ENCODE data around the gene CAPN5.
A peak's percentile ranks its signal among the peaks of the same experiment; 100 is the strongest.

The CAPN5 gene

DNA sequence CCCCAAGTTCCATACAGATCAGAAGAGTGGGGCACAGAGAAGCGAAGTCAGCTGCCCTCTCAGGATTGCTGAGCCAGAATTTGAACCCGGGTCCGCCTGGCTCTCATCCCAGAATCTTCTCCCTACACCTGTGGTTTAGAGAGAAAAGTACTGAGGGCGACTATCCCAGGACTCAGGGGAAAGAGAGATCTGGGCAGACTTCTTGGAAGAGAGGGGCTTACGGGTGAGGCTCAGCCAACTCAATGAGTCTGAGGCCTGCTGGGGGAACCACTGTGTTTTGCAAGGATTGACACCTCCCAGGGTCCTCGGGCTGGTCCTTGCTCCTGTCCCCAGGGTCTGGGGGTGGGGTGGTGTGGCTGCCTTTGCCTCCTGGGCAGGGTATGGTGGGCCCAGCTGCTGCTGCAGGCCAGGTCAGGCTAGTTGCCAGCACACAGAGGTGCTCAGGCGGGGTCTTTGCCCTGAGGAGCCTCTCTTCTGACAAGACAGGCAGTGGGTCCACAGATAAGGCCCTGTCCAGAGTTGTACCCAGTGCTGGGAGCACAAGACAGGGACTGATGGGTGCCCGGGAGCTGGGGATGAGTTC lies 1.2 kb downstream of the CAPN5 start:
- no peak for DNase-seq

DNA sequence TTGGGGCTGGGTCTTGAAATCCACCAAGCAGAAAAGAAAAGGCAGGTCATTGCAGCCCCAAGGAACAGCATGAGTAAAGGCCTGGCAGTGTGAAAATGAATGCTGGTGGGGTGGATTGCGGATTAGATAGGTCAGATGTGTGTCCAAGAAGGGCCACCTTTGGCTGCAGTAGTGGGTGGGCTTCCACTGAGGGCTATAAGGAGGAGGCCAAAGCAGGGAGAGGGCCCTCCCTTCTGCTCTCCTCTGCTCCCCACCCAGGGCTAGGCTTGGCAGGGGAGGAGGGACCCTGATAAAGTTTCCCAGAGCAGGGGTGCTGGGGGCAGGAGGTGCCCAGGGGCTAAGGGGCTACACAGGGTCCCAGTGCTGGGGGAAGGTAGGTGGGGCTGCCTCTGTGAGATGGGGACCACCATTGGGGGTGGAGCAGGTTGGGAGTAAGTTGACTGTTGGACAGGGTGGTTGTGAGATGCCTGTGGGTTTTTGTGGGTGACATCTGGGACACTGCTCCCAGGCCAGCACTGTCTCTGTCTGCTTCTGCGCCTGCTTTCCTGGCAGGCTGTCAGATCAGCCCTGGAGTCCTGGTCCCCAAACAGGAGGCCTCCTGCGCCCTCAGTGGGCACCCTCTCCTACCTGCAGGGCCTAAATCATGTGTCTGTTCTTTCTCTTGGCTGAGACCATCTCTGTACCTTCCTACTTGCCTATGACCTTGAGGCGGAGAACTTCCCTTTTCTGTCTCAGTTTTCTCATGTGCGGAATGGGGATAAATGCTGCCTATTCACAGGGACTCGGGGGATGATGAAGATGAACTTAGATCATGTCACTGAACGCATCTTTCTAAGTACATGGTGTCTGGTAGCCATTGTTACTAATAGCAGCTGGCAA lies 1.9 kb downstream of the CAPN5 start:
- no peak for DNase-seq

DNA sequence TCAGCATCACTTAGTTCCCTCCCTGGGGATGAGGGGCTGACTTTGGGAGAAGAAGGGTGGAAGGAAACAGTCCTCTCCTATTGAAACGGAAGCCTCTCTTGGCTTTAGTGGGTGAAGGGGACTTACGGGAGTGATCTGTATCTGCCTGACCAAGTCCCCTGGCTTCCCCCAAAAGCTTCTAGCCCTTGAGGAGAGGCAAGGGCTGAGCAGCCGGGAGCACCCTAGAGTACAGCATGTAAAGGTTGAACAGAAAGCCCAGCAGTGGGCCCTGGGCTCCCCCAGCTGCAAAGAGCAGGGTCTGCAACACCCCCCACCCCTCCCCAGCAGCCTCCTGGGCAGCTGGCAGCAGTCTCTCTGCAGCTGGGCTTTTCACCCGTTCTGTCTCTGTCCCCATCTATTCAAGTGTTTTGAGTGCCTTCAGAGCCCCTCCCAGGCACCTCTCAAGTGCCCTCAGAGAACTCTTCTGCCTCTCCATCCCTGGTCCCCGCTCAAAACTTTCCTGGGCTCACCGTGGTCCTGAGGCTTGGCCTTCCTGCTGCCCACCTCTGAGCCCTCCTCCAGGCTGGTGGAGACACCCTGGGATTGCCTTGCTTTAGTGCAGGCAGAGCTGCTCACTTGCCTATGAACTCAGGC lies 2.7 kb downstream of the CAPN5 start:
- no peak for DNase-seq

DNA sequence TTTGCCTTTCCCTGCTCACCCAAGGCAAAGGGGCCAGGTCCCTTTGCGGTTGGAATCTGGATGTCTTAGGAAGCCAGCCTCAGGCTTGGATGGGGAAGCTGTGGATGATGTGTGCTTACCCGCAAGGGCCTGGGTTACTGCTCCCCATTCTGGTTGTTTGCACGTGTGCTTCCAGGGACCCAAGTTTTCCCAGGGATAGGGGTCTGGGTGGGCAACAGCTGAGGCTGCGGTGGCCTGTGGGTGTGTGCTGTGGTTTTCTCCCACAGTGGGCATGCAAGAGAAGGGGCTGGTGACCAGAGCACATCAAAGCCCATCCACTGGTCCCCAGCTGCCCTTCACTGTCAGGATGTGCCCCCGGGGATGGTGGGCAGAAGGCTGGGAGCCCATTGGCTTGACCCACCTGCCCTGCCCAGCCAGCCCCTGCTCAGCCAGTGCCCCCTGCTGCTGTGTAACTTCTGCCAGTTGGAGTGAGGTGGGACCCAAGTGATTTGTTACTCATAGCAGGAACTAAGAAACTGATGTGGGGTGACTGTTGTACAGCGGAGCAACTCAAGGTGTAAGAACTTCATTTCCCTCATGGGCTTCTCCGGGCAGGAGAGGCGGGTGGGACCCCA lies 3.3 kb downstream of the CAPN5 start:
- DNase-seq = no peak

DNA sequence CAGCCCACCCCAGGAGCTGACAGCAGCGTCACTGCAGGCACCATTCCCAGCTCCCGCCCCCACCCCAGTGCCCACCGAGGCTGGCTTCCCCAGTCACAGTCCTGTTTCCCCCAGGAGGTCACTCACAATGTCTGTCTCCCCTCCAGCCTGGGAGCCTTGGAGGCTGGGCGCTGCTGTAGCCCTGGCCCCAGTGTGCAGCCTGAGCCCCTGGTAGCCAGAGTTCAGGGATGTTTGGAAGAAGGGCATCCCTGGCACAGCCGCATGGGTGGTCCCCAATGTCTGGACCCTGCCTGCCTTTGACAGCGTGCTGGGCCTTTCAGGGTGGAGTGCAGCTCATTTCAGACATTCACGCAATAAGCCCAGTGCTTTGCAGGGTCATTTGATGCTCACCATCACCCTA lies 4.3 kb downstream of the CAPN5 start:
- no peak for DNase-seq

DNA sequence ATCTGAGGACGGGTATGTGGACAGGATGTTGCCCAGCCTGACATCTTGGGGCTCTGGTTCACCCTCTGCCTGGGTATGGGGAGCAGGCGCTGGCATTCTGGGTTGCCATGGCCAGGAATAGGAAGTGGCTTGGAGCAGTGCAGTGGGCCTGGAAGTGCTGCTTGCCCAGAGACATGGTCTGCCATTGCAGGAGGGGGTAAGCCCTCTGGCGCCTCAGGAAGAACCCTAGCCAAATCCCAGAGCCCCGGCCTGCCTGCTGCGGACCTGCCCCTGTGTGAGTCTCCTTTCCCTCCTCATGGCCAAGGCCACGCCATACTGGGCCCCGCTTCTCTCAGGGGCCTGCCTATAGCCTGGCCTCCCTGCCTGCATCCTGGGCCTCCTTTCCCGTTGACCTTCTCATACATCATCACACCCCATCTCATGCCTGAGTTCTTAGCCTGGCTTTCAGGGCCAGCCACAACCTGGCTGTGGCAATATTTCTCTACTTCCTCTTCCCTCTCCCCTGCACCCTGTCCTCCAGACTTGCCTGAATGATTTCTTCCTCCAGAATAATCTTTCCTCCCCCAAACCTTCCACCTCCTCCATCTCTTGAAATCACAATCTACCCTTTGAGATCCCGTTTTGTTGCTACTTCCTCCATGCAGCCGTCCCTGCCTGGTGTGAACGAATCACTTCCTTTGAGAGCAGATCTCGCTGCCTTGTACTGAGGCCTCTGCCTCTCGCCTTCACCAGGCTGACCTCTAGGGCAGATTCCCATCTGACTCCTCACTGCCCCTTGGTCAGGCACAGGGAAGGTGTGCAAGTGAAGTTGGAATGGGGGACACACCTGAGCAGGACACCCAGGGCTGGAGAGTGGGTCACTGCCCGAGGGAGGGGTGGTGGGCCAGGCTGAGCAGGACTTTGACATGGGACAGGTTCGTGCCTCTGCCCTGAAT lies 5.2 kb downstream of the CAPN5 start:
- peak; percentile 45 for DNase-seq

DNA sequence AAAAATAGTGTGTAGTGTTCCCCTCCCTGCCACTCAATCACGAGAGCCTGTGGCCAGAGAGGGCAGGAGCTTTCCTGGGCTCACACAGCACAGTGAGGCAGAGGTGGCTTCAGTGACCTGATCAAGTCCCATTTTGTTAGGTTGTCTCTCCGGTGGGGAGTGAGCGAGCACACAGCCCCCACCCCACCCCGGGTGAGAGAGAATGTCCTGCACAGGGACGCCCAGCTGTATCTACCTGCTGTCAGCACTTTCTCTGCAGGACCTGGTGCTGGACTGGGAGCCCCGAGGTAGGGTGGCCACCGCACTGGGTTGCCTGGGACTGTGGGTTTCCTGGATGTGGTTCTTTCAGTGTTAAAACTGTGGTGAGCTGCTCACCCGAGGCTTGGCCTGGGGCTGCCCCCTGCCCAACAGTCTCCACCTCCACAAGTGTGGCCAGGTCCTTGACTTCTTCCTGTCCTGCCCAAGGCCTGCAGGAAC lies 6.1 kb downstream of the CAPN5 start:
- DNase-seq = no peak

DNA sequence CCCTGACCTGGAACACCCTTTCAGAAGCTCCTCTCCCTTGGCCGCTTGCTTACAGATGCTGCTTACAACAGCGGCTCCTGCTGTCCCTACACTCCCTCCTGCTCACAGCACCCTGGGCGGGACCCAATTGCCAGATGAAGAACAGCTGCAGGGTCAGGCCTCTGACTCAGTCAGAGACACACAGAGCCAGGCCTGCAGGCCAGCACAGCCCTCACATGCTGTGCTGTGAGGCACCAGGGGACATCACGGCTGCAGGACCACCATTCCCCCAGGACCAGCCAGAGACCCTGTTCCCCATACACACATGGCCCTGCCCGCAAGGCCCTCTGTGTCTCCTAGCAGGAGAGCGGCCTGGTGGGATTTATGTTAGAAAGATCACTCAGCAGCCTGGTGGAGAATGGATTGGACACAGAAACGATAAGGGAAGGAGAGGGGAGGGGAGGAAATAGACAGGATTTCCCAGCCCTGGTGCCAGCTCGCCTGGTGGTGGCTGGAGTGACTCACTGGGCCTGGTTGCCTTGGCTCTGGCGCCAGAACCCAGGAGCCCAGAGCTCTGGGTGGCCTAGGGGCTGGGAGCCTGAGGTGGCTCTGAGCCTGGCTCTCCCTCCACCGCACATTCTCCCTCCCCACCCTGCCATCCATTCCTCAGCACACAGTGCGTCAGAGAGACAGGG lies 6.7 kb downstream of the CAPN5 start:
- no peak for DNase-seq

DNA sequence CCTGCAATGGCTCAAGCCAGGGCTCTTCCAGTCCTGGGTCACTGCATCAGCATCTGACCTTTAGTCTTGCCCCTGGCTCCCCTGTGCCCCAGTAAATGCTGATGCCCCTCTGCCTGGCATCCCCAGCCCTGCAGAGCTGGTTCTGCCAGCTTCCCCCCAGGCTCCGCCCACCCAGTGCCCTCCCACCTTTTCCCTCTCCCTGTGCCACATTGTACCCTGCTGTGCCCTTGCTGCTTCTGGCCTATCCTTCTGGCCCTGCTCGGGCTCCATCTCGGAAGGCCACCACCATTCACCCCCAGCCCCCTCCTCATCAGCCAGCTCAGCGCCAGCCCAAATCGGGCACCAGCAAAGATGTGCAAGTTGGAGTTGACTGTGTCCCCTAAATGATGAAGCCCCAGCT lies 7.4 kb downstream of the CAPN5 start:
- DNase-seq = no peak

DNA sequence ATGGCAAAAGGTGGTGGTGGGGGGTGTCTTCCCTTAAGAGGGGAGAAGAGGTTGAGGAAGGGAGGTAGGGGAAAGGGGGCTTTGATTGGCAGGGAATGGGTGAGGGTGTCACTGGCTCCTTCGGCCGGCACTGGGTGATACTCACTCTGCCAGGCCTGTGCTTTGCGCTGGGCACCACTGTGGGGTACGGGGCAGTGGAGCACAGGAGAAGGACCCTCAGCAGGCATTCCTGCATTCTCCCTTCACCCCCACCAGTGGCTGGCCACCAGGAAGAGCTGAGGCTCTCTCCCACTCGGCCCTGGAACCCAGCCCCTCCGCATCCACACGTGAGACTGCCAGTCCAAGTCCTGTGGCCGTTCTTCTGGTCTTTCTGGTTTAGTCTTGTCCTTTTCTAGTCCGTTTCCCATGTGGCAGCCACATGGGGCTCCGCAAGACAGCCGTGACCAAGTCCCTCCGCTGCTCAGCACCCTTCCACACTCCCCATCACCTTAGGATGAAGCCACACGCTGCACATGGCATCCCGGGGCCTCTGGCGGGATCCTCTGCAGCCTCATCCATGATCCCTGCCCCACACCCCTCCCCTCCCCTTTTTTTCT lies 8.0 kb downstream of the CAPN5 start:
- no peak for DNase-seq

DNA sequence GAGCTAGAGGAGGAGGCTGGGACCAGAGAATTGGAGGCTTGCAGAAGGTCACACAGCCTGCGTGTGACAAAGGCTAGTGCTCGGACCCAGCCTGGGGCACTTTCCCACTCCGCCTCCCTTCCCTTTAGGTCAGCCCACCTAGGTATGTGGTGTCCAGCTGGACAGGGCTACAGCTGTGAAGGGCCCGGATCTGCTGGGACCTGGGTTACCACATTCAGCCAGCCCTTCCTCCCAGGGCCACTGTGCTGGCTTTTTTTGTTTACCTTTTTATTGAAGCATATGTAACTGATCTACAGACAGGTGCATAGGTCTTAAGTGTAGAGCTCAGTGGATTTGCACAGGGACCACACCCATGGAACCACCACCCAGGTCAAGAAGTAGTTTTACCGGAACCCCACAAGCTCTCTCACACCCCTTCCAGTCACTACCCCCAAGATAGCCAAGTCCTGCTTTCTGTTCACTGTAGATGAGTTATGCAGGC lies 8.7 kb downstream of the CAPN5 start:
- no peak for DNase-seq

DNA sequence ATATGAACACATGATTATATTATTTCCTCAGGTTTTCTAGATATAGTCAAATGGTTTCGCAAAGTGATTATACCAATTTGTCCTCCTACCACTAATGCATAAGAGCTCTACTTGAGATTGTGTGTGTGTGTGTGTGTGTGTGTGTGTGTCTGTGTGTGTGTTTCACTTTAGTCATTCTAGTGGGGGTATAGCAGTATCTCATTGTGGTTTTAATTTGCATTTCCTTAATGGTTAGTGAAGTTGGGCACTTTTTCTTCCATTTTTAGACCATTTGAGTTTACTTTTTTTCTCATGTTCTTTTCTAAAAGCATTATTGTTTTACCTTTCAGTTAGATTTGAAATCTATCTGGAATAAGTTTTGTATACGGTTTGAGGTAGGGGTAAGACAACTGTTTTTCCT lies 12.9 kb downstream of the CAPN5 start:
- DNase-seq = no peak

DNA sequence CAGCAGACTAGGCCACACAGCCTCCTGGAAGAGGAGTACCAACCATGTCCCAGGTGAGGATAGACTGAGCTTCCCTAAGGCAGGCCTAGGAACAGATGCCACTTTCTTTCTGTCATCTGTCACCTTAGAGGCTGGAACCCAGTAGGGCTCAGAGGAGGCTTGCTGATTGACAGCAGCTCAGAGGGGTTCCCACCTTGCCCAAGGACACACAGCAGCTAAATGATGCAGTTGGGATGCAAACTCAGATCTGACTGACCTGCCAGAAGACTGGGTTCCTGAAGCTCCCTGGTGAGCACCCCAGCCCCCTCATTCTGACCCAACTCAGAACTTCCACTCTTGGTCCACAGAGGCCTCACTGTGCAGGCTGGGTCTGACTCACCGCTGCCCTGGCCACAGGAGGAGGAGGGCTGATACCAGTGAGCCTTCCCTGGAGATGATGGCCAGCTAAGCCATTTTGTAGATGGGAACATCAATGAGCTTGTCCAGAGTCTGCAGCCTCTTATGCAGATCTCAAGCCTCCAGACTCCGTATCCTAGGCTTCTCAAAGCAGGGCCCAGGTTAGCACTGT lies 14.0 kb downstream of the CAPN5 start:
- no peak for DNase-seq

DNA sequence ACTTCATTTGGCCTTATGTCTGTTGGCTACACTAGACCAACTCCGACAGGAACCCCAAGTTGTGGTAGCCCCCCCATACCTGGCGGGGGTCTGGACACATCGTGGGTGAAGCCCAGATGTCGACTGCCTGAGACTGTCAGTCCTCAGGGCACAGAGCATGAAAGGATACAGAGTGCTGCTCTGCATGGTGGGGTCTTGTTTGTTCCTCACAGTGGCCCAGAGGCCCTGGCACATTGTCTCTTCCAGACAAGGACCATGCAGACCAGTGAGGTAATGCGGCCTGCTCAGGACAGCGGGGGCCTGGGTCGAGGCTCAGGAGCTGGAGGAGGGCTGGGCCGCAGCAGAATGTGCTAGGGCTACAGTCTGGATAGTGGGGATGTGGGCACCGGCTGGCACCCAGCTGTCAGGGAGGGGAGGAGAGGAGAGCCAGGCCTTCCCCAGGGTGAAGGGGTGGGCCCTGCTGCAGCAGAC lies 14.6 kb downstream of the CAPN5 start:
- no peak for DNase-seq

DNA sequence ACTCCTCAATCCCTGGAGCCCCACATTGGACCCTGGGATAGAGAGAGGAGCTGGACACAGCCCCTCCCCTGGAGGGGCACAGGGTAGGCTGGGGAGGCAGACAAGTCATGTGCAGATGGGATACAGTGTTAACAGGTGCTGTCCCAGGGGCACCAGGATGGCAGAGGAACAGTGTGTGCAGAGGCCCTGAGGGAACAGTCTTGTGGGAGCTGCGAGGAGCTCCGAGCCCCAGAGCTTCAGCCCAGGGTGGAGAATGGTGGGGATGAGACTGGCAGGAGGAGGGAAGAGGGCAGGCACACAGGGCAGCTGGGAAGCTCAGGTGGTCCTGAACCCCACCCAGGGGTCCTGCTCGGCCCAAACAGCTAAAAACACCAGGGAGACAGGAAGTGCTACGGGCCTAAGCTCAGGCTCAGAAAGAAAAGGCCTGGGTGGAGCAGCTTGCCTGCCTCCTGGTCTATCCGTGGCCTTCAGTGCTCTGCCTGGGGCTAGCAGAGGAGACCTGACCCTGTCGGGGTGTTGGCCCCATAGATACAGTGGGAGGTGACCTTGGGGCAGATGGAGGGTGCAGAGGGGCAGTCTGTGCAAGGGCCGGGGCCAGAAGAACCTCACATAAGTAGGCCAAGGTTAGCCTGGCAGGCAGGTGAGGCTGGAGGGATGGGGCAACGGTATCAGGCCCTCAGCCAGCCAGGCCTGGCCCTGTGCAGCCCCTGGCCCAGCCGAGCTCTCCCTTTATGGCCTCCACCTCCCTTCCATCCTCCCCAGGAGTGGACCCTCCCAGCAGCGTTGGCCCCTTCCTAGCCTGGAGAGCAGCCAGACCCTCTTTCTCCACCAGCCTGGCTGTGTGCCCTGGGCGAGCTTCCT lies 15.4 kb downstream of the CAPN5 start:
- no peak for DNase-seq

DNA sequence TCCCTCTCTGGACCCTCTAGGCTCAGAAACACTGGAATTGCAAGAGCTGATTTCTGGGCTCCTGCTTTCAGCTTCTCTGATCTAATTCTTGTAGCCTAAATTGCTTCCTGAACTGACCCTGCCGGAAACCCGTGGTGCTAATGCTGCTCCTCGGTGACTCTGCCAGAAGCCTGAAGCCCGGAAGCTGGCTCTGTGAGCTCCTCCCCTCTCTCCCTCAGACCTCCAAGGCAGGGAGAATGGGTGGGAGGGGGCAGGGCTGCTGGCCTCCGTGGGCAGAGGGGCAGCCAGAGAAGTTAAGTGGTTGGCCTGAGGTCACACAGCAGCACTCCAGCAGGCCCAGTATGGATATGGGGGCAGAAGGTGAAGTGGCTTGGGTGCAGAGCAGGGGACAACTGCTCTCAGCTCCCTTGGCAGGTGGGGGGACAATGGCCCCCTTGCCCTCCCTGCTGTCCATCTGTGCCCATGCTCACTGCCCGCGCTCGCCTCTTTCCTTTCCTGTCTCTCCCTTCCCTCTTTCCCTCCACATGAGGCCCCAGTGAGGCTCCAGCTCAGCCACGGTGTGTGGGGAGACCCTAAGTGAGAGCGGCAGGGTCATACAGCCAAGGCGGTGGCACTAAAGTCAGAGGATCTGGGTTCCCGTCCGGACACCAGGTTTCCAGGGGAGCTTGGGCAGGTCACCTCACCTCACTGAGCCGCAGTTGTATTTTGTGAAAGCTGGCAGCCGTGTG lies 16.2 kb downstream of the CAPN5 start:
- peak; percentile 18 for DNase-seq

DNA sequence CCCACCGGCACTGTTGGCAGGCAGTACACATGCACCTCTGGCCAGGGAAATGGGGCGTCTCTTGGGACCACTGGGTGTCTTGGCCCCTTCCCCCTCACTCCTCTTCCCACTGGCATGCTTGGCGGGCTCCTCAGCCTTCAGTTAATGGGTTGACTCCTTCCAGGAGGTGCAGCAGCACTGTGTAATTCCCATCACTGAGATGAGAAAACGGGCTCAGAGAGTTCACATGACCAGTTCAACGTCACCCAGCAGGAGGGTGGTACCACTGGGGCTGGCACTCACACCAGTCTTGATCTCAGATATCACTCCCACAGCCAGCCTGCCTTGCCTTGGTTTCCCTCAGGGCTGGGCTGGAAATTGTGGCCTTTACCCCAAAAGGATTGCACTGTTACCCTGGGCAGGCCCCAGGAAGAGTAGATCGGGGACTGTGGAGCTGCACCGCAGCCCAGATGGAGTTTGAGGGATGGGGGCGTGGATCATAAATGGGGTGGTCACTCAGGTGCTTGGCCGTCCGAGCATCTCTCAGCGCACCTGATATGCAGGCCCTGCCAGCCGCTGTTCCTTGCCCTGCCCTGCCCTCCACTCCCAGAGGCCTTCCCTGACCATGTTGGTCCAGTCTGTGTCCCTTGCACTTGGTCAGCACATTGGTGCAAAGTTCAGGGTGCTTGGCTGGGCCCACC lies 16.9 kb downstream of the CAPN5 start:
- DNase-seq = no peak

DNA sequence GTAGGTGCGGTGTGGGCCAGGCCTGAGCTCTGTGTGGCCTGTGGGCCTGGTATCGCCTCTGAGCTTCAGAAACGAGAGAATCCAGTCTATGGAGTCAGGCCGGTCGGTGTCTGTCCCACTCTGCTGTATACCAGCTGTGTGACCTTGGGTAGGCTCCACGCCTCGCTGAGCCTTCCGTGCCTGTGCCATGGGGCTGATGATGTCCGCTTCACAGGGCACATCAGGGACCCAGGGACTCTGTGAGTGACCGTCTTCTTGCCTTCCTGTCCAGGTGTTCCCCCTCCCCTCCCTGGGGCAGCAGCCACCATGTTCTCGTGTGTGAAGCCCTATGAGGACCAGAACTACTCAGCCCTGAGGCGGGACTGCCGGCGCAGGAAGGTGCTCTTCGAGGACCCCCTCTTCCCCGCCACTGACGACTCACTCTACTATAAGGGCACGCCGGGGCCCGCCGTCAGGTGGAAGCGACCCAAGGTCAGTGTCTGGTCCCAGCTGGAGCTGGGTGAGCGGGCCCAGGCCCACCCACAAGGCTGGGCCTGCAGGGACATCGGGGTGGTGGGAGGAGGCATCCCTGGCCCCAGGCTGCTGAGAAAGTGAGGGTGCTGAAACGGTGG lies 17.9 kb downstream of the CAPN5 start:
- no peak for DNase-seq
